Measurements from ENCODE around the gene SLC2A5.

The SLC2A5 gene

GRCh38 chr1:9093581-9093980 lies 24.1 kb upstream of the SLC2A5 start:
- DNase-seq (ENCODE audit: low spot score) = no peak
- in situ Hi-C loops (cut with MboI; ENCODE audit: low sequenced_read_pairs, unreplicated experiment) = no loop called here
- no peak for TF ChIP-seq CTCF (IDR thresholded peaks at IDR 0.05; ENCODE audit: borderline replicate concordance, control extremely low read depth, extremely low read depth, insufficient read depth, missing control alignments)

- no peak for TF ChIP-seq CTCF (IDR thresholded peaks at IDR 0.05; ENCODE audit: borderline replicate concordance, control extremely low read depth, extremely low read depth, insufficient read depth, missing control alignments)
- in situ Hi-C loops (cut with MboI; ENCODE audit: low sequenced_read_pairs, unreplicated experiment) = no loop called here
- no peak for DNase-seq (ENCODE audit: low spot score)
Observed at GRCh38 chr1:9093091-9093490, 23.7 kb upstream of the SLC2A5 start.

GRCh38 chr1:9088807-9089206 lies 19.4 kb upstream of the SLC2A5 start:
- in situ Hi-C loops (cut with MboI; ENCODE audit: low sequenced_read_pairs, unreplicated experiment) = no loop called here
- no peak for TF ChIP-seq CTCF (IDR thresholded peaks at IDR 0.05; ENCODE audit: borderline replicate concordance, control extremely low read depth, extremely low read depth, insufficient read depth, missing control alignments)
- no peak for DNase-seq (ENCODE audit: low spot score)

- no peak for DNase-seq (ENCODE audit: low spot score)
- no peak for TF ChIP-seq CTCF (IDR thresholded peaks at IDR 0.05; ENCODE audit: borderline replicate concordance, control extremely low read depth, extremely low read depth, insufficient read depth, missing control alignments)
- in situ Hi-C loops (cut with MboI; ENCODE audit: low sequenced_read_pairs, unreplicated experiment) = no loop called here
Observed at GRCh38 chr1:9087411-9088125, 18.1 kb upstream of the SLC2A5 start.

- no peak for DNase-seq (ENCODE audit: low spot score)
- TF ChIP-seq CTCF (IDR thresholded peaks at IDR 0.05; ENCODE audit: borderline replicate concordance, control extremely low read depth, extremely low read depth, insufficient read depth, missing control alignments) = no peak
- in situ Hi-C loops (cut with MboI; ENCODE audit: low sequenced_read_pairs, unreplicated experiment) = no loop called here
Observed at GRCh38 chr1:9086796-9087195, 17.4 kb upstream of the SLC2A5 start.

GRCh38 chr1:9086045-9086444 lies 16.6 kb upstream of the SLC2A5 start:
- no peak for DNase-seq (ENCODE audit: low spot score)
- TF ChIP-seq CTCF (IDR thresholded peaks at IDR 0.05; ENCODE audit: borderline replicate concordance, control extremely low read depth, extremely low read depth, insufficient read depth, missing control alignments) = no peak

More at GRCh38 chr1:9086045-9086444, 16.6 kb upstream of the SLC2A5 start:
- in situ Hi-C loops (cut with MboI; ENCODE audit: low sequenced_read_pairs, unreplicated experiment) = no loop called here
